Activated CD4-positive, alpha-beta T cell treated with anti-CD3 and anti-CD28 coated beads for 4 hours (primary cell): Measurements from ENCODE around the gene TXNDC2.

Source experiments
- DNase-seq, 2 donors: peaks; one replicate each; pipeline ENCODE4 v3.0.0-alpha.2; 2020

The TXNDC2 gene

DNA sequence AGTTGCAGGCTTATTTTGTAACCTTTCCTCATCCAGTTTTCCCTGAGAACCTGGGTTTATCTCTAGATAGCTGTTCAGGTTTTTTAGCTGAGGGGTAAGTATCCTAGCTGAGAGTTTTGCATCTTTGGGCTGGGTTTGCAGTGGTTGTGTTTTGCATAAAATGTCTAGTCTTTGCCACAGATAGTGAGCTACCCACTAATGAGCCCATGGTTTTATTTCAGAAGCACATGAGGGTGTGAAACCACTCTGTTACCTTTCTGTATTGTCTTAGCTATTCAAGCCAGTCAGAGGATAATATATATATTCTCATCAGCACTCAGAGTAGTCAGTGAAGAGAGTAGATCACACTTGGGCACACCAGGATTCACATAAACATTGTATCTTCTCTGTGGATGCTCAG, 24.6 kb upstream of the TXNDC2 start:
- no peak for DNase-seq

DNA sequence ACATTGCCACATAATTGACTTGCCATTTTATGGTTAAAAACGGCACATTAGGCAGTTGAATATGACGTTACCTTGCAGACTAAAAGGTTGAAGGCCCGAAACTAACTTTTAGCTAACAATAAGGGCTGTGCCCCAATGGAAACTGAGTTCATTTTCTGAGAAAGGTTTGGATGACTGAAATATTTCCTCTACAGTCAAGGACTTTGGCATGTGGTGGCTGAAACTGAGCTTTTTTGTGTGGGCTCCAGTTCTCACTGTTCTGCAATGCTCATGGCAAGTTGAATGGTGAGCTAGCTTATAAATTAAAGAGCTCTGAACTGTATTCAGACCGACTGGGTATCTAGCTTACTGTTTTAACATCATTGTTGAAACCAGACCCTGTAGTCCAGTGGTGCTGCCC, 23.8 kb upstream of the TXNDC2 start:
- DNase-seq: no peak

DNA sequence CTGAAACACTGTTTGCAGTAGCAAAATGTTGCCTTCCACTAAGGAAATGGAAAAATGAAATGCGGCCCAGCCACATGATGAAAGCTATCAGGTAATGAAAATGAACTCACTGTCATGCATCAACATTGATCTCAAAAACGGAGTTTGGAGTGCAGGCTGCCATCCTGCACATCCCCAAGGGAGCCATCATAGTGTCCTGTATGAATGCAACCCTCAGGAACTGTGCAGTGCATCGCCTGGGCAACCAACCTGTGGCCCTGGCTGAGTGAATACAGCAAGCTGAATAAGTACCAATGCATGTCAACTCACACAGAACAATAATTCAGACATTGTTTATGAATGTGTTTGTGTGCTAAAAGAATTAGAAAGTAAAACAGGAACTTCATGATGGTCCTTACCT, 23.1 kb upstream of the TXNDC2 start:
- DNase-seq: no peak

DNA sequence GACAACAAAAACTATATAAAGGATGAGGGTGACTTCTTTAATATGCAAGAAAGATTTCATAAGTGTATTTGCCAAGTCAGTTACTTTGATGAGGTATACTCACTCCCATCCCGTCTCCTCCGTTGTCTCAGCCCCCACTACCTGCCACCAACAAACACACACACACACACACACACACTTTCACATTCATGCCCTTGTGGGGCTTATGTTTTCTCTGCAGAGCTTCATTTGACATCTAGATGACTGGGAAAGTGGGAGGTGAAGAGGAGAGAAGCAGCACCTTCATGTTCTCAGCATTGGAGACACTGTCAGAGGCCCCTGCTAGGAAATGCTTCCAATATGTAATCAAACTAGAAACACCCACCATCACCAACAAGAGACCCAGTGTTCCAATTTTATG, 22.5 kb upstream of the TXNDC2 start:
- no peak for DNase-seq

DNA sequence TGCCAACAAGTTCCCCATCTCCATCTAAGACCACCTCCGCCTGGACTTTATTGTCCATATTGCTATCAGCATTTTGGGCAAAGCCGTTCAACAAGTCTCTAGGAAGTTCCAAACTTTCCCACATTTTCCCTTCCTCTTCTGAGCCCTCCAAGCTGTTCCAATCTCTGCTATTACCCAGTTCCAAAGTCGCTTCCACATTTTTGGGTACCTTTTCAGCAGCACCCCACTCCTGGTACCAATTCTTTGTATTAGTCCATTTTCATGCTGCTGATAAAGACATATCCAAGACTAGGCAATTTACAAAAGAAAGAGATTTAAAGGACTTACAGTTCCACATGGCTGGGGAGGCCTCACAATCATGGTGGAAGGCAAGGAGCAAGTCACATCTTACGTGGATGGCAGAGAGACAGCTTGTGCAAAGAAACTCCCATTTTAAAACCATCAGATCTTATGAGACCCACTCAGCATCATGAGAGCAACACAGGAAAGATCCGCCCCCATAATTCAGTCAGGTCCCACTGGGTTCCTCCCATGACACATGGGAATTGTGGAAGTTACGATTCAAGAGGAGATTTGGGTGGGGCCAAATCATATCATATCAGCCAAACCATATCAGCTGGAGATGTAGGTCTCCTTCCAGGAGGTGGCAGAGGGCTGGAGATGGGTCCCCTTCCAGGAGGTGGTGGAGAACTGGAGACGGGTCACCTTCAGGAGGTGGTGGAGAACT, 19.8 kb upstream of the TXNDC2 start:
- no peak for DNase-seq

DNA sequence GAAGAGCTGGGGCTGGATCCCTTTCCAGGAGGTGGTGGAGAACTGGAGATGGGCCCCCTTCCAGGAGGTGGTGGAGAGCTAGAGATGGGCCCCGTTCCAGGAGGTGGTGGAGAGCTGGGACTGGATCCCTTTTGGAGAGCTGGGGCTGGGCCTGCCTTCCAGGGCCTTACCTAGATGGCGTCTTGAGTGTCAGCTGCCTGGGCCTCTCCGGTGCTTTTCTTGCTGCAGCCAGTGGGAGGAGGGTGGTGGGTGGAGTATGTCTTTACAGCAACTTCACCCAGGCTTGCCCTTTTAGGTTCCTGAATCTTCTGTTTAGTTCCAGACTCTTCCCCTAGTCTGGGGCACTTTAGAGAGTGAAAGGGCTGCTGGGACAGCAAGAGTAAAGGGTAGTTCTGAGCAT, 19.1 kb upstream of the TXNDC2 start:
- no peak for DNase-seq

DNA sequence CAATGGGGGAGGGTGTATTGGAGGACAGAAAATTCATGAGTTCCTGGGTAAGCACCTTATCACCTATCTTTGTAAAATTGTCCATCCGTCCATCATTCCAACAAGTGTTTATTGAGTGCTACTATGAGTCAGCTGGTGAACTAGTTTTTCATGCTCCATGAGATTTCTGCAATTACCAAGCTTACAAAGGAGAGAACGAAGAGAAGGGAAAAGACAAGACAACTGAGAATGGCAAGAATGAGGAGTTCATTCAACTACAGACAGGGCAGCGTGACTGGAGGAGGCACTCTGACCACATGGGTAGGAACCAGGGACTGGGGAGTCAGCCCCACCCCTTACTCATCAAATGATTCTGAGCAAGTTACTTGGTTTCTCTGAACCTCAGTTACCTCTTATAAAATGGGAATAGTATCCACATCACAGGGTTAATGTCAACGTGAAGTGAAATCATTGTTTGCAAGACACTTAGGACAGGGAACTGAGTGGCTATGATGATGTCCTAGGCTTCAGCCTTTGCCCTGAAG, 18.6 kb upstream of the TXNDC2 start:
- no peak for DNase-seq

DNA sequence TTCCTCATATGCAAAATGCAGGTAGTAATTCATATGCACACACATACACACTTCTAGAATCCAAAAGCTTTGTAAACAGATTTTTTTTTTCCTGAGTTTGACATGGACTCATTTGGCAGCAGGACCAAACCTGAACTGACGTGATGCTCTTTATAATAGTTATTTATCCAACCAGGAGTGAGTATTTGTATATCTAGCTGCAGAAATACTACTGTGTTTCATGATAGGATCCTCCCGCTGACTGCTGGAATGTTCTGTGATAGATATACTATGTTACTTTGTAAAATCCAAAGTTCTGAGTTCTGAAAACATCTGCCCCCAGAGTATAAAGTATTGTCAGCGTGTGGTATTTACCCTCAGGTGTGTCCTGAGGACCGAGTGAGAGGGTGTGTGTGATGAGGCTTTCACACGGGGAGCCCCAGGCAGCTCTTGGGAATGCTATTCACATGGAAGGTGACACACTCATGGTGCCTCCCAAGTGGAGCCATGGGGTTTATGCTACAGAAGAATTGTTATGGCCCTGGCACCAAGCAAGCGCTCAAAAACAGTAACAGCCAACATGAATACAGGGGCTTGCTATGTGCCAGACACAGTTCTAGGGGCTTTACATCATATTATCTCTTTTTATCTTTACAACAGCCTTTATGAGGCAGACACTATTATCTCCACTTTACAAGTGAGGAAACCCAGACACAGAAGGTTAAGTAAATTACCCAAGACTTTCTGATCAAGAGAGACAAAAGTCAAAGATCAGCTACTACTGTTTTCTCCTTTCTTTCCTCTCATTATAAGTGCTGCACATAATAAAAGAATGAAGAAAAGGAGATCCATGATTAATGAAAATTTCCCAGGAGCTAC, 16.7 kb upstream of the TXNDC2 start:
- no peak for DNase-seq

DNA sequence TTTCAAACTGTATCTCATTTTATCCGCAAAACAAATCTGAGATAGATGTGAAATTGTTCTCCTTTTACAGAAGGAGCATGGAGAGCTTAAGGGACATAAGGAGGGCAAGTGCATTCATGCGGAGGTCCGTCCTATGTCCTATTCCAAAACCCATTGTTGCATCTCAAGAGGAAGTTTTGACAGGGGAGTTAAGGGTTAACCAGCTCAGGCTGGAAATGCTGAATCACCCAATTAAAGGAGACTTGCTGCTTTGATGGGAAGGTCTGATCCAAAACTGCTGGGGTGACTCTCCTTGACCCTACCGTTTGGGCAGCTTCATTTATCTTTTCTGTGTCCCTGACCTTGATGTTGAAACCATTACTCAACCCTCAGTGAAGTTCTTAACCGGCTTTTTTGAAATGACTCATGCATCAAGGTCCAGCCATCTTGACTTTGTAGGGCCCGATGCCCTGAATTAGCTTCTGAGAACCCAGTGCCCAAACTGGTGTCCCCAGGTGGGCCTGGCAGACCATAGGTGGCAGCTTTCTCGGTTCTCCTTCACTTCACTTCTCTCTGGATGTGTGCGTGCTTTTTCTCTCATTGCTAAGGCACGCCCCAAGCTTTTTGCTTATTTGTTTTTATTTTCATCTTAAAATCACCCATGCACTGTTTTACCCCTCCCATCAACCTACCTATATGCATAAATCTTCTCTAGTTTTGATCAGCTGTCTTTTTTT, 15.9 kb upstream of the TXNDC2 start:
- DNase-seq: no peak

DNA sequence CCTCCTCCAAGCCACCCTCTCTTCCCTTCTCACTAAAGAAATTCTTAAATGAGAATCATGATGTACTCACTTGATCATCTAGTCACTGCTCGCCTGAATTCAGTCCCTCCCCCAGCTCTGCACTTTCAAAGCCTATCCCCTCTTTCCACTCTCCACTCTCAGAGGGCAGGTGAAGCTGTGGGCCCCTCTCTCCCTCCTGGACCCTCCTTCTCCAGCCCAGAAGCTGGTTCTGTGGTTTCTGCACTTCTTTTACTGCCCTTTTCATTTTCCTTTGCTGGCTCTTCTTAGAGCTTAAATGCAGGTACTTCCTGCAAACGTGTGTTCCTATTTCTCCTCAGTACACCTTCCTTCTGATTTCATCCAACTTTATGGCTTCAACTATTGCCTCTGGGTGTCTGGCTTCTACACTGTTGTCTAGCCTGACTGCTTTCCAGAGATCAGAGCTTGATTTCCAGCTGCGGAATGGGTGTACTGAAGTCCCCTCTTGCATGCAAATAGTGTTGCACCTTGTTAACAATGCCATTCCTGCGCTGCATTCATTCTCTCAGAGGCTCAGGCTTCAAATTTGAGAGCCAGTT, 15.3 kb upstream of the TXNDC2 start:
- DNase-seq: no peak

DNA sequence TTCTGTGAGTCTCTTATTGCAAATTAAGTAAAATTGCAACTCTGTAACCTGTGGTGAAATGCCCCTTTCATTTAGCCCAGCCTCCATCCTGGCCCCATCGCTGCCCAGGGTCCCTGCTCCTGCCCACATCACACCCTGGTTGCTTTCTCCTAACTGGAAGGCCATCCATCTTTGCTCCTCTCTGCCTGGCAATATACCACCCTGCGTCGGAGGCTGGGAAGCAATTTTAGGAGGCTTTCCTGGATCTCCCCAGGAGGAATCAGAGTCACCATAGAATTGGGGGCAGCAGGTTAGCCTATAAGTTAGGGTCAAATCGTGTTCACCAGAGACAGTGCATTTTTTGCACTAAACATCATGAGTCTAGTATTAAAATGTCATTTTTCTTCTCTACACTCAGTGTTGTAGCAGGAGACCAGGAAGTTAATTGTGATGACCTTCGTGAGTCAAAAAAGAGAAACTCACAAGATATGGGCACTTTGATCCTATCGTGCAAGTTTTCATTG, 14.5 kb upstream of the TXNDC2 start:
- no peak for DNase-seq

DNA sequence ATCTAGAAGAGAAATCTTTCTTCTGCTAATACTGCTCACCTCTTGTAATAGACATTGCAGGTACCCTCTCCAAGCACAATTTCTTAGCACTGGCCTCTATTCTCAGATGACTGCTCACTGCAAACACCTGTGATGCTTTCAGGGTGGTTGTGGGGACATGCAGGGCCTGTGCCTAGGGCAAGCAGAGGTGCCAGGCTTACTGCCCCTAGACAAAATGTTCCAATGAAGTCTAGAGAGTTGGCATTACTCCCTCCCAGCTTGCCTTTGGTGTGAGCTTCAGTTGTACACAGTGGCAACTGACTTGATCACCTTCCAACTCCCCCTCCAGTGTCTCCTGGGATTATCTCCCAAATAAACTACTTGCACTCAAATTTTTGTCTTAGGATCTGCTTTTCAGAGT, 12.9 kb upstream of the TXNDC2 start:
- no peak for DNase-seq

DNA sequence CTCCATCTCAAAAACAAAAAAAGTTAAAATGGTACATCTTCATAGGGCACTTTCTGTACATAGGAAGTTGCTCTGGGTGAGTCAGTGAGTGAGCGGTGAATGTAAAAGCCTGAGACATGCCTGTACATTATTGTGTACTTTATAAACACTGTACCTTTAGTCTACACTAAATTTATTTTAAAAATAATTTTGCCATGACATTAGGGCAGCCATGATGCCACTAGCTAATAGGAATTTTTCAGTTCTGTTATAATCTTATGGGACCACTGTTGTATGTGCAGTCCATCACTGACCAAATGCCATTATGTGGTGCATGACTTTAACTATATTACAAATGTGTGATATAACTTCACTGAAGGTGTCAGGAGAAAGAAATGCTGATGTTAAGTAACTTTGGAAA, 11.0 kb upstream of the TXNDC2 start:
- no peak for DNase-seq

DNA sequence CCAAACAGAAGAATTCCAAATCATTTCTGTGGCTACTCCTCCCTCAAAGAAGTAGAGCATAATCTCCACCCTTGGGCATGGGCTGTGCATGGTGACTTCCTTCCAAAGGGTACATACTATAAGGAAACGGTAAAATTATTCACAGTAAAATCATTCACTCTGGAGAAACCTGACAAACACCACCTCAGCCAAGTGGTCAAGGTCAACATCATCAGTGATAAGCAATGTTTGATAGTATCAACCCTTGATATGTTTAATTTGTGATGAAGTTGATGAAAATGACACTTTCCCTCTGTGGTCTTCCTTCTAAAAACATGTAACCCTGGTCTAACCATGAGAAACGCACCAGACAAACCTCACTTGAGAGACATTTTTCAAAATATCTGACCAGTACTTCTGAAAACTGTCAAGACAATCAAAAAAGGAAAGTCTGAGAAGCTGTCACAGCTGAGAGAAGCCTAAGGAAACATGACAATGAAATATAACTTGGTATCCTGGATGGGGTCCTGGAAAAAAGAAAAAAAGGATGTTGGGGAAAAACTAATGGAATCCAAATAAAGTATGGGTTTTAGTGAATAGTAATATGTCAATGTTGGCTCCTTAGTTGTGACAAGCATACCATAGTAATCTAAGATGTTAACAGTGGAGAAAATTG, 9.4 kb upstream of the TXNDC2 start:
- DNase-seq: no peak

DNA sequence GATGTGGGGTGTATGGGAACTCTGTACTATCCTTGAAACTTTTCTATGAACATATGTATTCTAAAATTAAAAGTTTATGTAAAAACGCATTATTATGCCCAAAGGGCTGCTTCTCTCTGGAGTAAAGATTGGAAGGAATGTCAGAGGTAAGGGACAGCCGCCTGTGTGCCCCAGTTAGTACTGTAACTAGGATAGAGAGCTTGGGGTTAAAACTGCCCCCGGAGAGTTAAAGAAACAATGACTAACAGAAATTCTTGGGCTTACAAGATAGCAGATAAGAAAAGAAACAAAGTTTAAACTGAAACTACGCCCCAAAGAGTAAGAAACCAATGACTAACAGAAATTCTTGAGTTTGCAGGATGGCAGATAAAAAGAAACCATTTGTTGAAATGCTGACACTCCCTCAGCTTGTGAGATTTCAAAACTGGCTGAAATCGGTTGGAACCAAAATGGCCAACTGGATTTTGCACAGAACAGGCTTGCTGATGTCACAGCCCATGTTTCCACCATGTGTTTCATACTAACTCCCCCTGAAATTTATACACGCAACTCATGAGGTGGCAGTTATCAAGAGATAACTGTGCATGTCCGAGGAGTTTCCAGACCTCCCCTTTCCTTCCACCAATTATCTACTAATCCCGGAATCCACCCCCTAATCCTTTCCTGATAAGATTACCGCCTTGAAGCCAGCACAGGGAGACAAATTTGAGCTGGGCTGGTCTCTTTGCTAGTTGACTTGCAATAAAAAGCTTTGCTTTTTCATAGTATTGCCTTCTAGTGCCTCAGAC, 8.7 kb upstream of the TXNDC2 start:
- no peak for DNase-seq

DNA sequence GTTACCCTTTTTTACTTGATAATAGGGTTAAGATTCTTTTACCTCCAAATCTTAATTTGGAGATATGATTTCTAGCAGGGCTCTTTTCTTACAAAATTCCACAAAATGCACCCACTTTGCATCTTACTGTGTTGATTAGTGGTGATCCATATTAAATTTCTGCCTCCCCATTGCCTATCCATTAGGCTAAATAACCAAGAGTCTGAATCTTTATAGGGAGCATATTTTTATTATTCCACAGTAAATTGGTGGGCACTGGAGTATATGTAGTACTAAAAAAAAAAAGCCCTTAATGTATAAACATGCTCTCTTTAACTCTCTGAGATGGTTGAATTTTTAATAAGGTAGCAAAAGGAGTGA, 8.1 kb upstream of the TXNDC2 start:
- no peak for DNase-seq

DNA sequence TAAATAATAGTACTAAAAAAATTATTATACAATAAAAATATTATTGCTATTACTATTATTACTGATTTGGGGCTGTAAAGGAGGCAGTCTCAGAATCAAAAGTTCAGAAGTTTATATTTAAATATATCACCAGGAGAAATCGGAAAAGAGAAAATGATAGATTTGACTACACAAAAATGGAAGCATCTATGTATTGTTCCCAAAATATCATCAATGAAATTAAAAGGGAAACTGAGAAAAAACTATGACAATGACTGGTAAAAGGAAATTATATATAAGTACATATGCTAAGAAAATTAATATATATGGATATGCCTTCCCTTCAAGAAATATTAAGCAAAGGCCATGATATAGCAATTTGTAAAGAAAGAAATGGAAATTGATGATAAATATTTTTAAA, 7.7 kb upstream of the TXNDC2 start:
- DNase-seq: no peak

DNA sequence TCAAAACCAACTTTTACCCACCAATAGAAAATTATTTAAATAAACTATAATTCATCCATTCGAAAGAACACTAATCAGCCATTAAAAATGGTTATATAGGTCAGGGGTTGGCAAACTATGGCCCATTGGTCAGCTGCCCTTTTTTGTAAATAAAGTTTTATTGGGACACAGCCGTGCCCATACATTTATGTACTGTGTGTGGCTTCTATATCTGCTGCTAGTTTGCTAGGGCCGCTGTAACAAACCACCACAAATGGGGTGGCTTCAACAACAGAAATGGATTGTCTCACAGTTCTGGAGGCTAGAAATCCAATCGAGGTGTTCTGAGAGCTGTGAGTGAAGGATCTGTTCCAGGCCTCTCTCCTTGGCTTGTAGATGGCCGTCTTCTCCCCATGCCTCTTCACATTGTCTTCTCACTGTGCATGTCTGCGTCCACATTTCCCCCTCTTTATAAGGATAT, 7.0 kb upstream of the TXNDC2 start:
- DNase-seq: no peak

DNA sequence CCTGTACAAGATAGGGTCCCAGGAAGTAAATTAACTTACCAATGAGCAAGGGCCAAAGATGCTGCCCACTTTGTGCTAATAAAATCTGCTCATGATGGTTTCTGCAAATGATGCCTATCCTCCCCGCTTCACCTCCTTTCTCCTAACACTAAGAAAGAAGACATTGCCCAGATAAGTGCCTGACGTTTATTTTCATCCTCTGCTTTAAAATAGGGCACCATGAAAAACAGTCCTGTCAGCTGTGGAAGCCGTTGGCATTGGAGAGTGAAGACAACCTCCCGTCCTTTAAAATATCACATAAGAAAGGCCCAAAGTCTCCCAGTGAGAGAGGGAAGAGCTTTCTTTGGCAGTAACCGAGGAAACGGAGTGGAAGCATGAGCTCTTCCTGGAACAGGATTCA, 1.7 kb upstream of the TXNDC2 start:
- DNase-seq: no peak

DNA sequence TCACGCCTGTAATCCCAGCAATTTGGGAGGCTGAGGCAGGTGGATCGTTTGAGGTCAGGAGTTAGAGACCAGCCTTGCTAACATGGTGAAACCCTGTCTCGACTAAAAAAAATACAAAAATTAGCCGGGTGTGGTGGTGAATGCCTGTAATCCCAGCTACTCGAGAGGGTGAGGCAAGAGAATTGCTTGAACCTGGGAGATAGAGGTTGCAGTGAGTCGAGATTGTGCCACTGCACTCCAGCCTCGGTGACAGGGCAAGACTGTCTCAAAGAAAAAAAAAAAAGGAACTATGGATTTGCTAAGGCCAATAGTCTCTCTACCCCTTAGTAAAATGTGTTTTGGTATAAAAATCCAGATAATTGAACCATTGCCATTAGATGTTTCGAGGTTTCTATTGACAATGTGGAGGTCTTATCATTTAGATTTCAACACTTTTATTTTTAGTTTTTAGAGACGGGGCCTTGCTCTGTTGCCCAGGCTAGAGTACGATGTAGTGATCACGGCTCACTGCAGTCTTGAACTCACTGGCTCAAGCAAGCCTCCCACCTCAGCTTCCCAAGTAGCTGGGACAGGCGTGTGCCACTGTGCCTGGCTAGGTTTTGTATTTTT, 1.1 kb upstream of the TXNDC2 start:
- no peak for DNase-seq

DNA sequence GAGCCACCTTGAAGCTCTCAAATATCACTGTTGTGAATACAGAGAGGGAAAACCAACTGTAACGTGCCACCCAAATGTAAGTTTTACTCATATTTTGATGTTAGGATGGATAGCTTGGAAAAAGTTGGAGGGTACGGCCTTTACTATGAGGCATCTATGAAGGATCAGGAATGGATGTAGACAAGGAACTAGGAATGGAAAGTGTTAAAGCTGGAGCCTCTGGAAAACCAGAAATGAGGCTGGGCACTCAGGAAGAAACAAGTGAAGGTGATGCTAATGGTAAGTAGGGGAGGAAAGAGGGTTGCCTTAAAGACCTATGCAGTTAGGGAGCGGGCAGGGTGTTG, 204 bp downstream of the TXNDC2 start:
- no peak for DNase-seq
